ENCODE measurements around the gene KLF1.

- TF ChIP-seq BACH2 (CRISPR knock-in tag; IDR thresholded peaks at IDR 0.05; ENCODE audit: borderline replicate concordance) (no peak), ZNF8 (CRISPR knock-in tag; IDR thresholded peaks at IDR 0.05) (no peak), ISL1 (CRISPR knock-in tag; IDR thresholded peaks at IDR 0.05) (no peak), ZNF565 (CRISPR knock-in tag; conservative IDR thresholded peaks at IDR 0.05; ENCODE audit: low read depth) (no peak), GLIS3 (CRISPR knock-in tag; IDR thresholded peaks at IDR 0.05) (no peak), PATZ1 (CRISPR knock-in tag; IDR thresholded peaks at IDR 0.05; ENCODE audit: borderline replicate concordance) (no peak), TOX (CRISPR knock-in tag; IDR thresholded peaks at IDR 0.05; ENCODE audit: borderline replicate concordance) (no peak), ZFP3 (CRISPR knock-in tag; IDR thresholded peaks at IDR 0.05) (no peak), ZFP30 (CRISPR knock-in tag; IDR thresholded peaks at IDR 0.05) (no peak), ARNTL (CRISPR knock-in tag; IDR thresholded peaks at IDR 0.05; ENCODE audit: borderline replicate concordance, low read depth) (no peak), OSR1 (CRISPR knock-in tag; IDR thresholded peaks at IDR 0.05) (no peak), ESRRG (CRISPR knock-in tag; IDR thresholded peaks at IDR 0.05) (no peak), ZNF70 (CRISPR knock-in tag; IDR thresholded peaks at IDR 0.05) (no peak)
Observed at GRCh38 chr19:12840091-12841079, 46.6 kb downstream of the KLF1 start.
